BLaER1 treated with 17β-estradiol and CSF1 and Interleukin-3, amounts not matched to agents 10 nM and 100 nM (cell line): Measurements from ENCODE around the gene WNT7A.

Experiments
- H3K27ac ChIP-seq, 11 experiments: shearing (Covaris generic); formaldehyde crosslinking; 2 replicates each; pipeline ENCODE4 v1.8.1; 2022
- H3K27me3 ChIP-seq, 11 experiments: shearing (Covaris generic); formaldehyde crosslinking; 2 replicates each; pipeline ENCODE4 v1.8.1; 2022
- H3K36me3 ChIP-seq, 11 experiments: shearing (Covaris generic); formaldehyde crosslinking; 2 replicates each; pipeline ENCODE4 v1.8.1; 2022
- H3K4me1 ChIP-seq, 10 experiments: shearing (Covaris generic); formaldehyde crosslinking; 2 replicates each; pipeline ENCODE4 v1.8.1; 2022
- H3K4me2 ChIP-seq, 11 experiments: shearing (Covaris generic); formaldehyde crosslinking; 2 replicates each; pipeline ENCODE4 v1.8.1; 2022
- H3K4me3 ChIP-seq, 10 experiments: shearing (Covaris generic); formaldehyde crosslinking; 2 replicates each; pipeline ENCODE4 v1.8.1; 2022
- H3K9ac ChIP-seq, 11 experiments: shearing (Covaris generic); formaldehyde crosslinking; 2 replicates each; pipeline ENCODE4 v1.8.1; 2022
- H3K9me3 ChIP-seq, 11 experiments: shearing (Covaris generic); formaldehyde crosslinking; replicated peaks in 1 of 11; 2 replicates each; pipeline ENCODE4 v1.8.1; 2022
- H4K20me1 ChIP-seq, 11 experiments: shearing (Covaris generic); formaldehyde crosslinking; 2 replicates each; pipeline ENCODE4 v1.8.1; 2022
- Cebpa-rat ChIP-seq, 11 experiments: shearing (Covaris generic); IDR thresholded peaks; 2 replicates each; pipeline ENCODE4 v1.8.1; 2022

Gene WNT7A

DNA sequence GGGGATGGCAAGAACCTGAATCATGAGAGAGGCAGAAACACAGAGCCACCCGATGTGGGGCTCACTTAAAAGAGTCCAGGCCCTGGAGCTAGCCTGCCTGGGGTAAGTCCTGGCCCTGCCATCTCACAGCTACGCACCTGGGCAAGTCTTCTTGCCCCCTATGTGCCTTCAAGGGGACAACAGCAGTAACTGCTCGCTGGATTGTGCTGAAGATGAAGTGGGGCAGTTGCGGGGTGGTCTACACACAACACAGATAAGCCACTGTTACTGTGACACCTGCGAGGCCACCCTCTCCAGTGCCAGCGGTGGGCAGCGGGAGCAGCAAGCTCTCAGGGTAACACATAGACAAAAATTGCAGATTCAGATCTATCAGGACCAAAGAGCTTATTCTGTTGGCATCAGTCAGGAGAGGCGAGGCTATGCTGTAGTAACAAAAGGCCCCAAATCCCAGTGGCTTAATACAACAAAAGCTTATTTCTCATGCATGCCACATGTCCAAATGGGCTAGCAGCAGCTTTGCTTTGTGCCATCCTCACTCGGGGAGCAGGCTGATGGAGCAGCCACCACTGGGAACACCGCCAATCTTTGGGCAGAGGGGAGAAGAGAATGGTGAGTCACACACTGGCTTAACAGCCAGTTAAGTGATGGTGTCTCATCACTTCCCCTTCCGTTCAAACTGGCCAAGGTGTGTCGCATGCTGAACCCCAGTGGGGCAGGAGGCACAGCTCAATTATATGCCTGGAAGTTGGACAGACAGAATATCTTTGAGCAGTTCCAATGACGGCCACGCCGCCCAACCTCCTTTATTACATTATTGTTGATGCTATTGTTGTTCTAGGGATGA lies 78.3 kb downstream of the WNT7A start:
- TF ChIP-seq Cebpa-rat (IDR thresholded peaks at IDR 0.05) = no peak
- Histone ChIP-seq H3K4me1 (peaks cover 0 to 6% (median 2%) of the 10 kb centered on the region in 10 experiments; a peak in 9 of 20 replicates), H3K4me2 (no peak overlapping the region), H3K4me3 (no peak overlapping the region), H3K9ac (no peak overlapping the region), H3K27ac (no peak overlapping the region), H3K27me3 (no peaks in the 10 kb centered on the region), H3K36me3 (no peaks in the 10 kb centered on the region), H3K9me3 (peaks cover 0 to 9% (median 6%) of the 10 kb centered on the region in 11 experiments; a peak in 18 of 22 replicates), H4K20me1 (no peaks in the 10 kb centered on the region; a peak in 1 of 22 replicates)

DNA sequence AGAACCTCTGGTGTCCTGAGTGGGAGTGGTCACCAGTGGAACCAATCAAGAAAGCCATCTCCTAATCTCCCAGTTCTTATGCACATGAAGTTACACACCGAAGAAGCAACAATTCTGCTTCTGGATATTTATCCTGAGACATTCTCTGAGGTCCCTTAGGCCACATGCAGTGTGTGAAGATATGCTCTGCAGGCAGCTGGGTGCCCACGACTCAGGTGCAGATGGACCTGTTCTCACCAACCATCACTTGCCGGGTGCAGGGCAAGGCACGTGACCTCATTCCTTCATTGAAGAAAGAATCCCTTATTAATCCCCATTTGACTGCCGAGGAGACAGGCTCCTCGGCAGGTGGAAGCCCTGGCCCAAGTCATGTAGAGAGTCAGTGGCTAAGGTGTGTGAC lies 79.8 kb downstream of the WNT7A start:
- Histone ChIP-seq H3K4me3 (no peak overlapping the region), H3K4me2 (no peak overlapping the region), H3K27me3 (no peaks in the 10 kb centered on the region), H3K36me3 (no peaks in the 10 kb centered on the region), H3K9ac (no peak overlapping the region), H4K20me1 (no peaks in the 10 kb centered on the region; a peak in 1 of 22 replicates), H3K27ac (no peak overlapping the region), H3K4me1 (peaks cover 0 to 14% (median 5%) of the 10 kb centered on the region in 10 experiments; a peak in 9 of 20 replicates), H3K9me3 (no peaks in the 10 kb centered on the region)
- no peak for TF ChIP-seq Cebpa-rat (IDR thresholded peaks at IDR 0.05)

DNA sequence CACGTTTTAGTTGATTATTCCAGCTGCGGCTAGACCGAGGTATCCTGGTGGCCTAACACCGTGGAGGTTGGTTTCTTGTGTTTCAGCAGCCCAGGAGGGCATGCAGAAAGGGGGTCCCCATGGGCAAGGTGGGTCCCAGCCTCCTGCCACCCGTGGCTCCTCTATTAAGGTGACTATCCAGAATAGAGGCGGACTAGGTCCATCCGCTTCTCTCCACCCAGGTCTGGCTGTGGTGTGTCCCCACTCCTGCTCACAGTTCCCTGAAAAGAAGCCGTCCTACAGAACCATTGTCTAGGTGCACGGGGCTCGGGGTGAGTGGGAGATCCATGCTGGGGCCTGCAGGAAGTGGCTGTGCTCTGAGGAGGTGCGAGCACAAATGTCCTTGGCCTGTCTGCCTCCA lies 81.5 kb downstream of the WNT7A start:
- Histone ChIP-seq H3K4me3 (no peak overlapping the region), H3K27ac (no peak overlapping the region), H3K4me2 (no peak overlapping the region), H3K4me1 (peaks cover 0 to 14% (median 5%) of the 10 kb centered on the region in 10 experiments; a peak in 9 of 20 replicates), H3K27me3 (no peaks in the 10 kb centered on the region), H3K9me3 (no peaks in the 10 kb centered on the region), H3K9ac (no peak overlapping the region), H4K20me1 (no peaks in the 10 kb centered on the region; a peak in 1 of 22 replicates), H3K36me3 (no peaks in the 10 kb centered on the region)
- no peak for TF ChIP-seq Cebpa-rat (IDR thresholded peaks at IDR 0.05)

DNA sequence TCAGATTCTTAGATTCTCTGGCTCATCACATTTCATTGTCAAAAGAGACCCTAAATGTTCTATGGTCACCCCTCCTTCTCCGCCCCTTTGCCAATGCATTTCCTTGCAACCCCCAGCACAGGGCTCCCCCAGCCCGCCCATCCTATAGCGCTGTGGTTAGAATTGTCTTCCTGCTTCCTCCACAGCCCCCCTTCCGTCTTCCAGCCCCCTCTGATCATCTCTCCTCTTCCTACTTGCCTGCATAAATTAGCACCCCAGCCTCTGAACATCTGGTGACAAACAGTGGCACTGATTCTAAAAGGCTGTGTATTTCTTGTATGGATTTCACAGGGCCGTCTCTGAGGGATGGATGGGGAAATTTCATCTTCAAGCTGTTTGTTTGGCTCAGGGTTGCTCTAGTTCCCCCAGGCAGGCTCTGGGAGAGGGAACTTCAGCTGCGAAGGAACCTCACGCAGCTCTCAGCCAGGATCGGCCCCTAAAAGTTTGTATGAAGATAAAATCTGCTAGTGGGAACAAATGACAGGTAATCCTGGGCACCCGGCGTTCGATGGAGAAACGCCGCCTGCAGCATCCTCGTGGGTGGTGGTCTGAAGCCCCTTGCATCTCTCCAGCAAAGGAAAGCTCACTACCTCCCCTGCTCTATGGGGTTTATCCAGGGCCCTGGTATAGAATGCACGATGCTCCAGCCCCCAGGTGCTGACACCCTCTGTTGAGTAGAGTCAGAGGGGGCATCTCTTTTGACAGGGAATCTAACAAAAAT lies 83.0 kb downstream of the WNT7A start:
- Histone ChIP-seq H3K27me3 (no peaks in the 10 kb centered on the region), H3K9ac (no peak overlapping the region), H4K20me1 (no peaks in the 10 kb centered on the region), H3K4me2 (peak overlapping the region in 6 of 11 experiments; percentile 6 to 37 (median 18); a peak in 7 of 22 replicates), H3K4me3 (no peak overlapping the region), H3K36me3 (no peaks in the 10 kb centered on the region), H3K27ac (no peak overlapping the region), H3K4me1 (peaks cover 0 to 18% (median 8%) of the 10 kb centered on the region in 10 experiments; a peak in 12 of 20 replicates), H3K9me3 (no peaks in the 10 kb centered on the region)
- TF ChIP-seq Cebpa-rat (IDR thresholded peaks at IDR 0.05) = no peak

DNA sequence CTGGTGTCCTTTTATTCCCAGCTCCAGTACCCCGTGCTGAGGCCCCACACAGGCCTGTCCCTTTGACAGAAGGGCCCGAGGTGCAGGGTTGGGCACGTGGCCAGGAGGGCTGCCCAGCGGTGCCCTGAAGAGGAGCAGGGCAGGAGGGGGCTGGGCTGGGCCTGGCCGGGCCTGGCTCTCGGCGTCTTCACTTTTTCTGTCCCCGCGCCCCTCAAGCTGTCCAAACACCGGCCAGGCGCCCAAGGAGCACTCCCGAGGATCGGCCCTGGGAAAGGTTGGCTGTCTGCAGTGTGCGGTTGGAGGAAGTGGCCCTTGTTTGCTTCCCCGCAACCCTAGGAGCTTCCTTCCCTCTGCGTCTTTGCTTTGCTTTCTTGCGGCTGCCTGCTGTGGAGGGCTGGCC lies 84.1 kb downstream of the WNT7A start:
- peak overlapping the region in 1 of 11 experiments; percentile 7; a peak in 1 of 22 replicates for H3K4me2 ChIP-seq
- peaks cover 0 to 22% (median 8%) of the 10 kb centered on the region in 10 experiments; a peak in 12 of 20 replicates for H3K4me1 ChIP-seq
- no peaks in the 10 kb centered on the region for H3K36me3 ChIP-seq
- no peak for TF ChIP-seq Cebpa-rat (IDR thresholded peaks at IDR 0.05)
- H3K4me3 ChIP-seq = no peak overlapping the region
- H3K27me3 ChIP-seq = no peaks in the 10 kb centered on the region
- H3K9ac ChIP-seq = no peak overlapping the region
- H4K20me1 ChIP-seq = no peaks in the 10 kb centered on the region; a peak in 1 of 22 replicates
- no peak overlapping the region for H3K27ac ChIP-seq
- no peaks in the 10 kb centered on the region for H3K9me3 ChIP-seq

DNA sequence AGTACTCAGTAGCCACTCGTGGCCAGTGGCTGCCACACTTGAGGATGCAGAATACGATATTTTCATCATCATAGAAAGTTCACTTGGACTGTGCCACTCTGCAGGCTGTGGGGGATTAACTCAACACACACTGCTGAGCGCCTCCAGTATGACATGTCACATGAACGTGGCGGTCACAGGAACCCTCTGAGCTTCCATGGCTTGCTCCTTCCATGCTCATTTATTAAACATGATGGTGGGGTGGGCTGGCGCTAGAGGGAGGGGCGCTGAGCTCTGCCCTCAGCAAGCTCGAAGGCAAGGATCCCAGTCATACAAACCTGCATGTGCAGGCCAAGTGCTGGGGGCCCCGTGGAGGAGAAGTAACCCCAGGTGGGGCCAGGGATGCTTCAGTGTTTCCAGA lies 85.5 kb downstream of the WNT7A start:
- Histone ChIP-seq H3K9ac (no peak overlapping the region), H3K36me3 (no peaks in the 10 kb centered on the region), H3K27me3 (no peaks in the 10 kb centered on the region), H3K27ac (no peak overlapping the region), H3K4me1 (peaks cover 0 to 22% (median 8%) of the 10 kb centered on the region in 10 experiments; a peak in 12 of 20 replicates), H3K4me2 (no peak overlapping the region), H3K4me3 (no peak overlapping the region), H4K20me1 (no peaks in the 10 kb centered on the region; a peak in 1 of 22 replicates), H3K9me3 (no peaks in the 10 kb centered on the region)
- no peak for TF ChIP-seq Cebpa-rat (IDR thresholded peaks at IDR 0.05)

DNA sequence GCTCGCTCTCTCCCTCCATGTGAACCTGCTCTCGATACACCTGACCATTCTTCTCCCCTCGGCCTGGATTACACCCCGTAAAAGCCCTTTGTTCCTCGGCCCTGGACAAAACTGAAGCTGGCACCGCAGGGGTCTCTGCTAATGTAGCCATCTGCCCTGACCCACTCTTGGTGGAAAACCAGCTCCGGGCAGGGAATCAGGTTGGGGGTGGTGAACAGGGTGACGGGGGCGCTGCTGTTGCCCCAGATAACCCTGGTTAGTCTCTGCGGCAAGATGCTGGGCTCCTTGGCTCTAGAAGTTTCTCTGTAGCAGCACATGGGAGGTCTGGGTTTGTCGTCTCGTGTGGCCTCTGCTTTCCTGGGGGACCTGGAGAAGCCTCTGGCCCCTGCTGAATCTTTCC lies 86.4 kb downstream of the WNT7A start:
- Histone ChIP-seq H3K4me3 (no peak overlapping the region), H3K27ac (no peak overlapping the region), H3K9me3 (no peaks in the 10 kb centered on the region), H3K4me2 (no peak overlapping the region), H3K36me3 (no peaks in the 10 kb centered on the region), H3K4me1 (peaks cover 0 to 22% (median 8%) of the 10 kb centered on the region in 10 experiments; a peak in 12 of 20 replicates), H4K20me1 (no peaks in the 10 kb centered on the region; a peak in 1 of 22 replicates), H3K9ac (no peak overlapping the region), H3K27me3 (no peaks in the 10 kb centered on the region)
- TF ChIP-seq Cebpa-rat (IDR thresholded peaks at IDR 0.05) = no peak

DNA sequence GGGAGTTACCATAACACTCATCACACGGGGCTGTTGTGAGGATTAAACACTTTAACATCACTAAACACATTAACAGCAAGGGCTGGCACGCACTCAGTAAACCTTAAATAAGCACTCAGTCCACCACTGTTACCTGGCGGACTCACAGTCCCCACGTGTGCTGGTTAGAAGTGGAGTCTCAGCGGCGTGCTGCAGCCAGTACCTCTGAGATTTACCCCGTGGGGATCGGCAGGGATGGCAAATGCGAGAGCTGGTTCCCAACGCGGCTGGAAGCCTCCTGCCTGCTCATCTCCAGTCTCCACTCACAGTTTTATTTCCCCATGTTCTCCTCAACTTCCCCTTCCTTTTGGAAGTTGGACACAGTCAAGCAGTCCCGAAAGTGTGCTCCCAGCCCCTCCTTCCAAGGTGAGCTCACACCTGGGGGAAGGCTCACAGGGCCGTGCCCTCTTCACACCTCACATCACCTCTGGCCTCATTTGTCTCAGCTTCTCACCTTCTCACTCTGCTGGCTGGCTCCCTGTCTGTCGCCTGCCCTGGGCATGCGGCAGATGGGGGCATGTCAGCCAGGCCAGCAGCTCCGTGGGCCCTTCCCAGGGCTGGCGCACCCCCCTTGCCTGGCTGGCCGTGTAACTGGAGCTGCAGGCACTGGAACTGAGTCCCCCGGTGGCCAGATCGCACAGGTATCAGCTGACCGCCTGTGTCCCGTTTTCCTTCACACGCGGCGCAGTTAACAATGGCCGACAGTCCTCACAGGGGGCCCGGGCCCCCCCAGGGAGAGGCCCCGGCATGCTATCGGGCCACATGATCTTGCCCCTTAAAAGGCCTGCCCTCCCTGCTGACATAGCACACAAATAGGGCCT lies 87.1 kb downstream of the WNT7A start:
- Histone ChIP-seq H3K36me3 (no peaks in the 10 kb centered on the region), H4K20me1 (no peaks in the 10 kb centered on the region; a peak in 1 of 22 replicates), H3K27ac (no peak overlapping the region), H3K4me1 (peaks cover 0 to 22% (median 8%) of the 10 kb centered on the region in 10 experiments; a peak in 12 of 20 replicates), H3K27me3 (no peaks in the 10 kb centered on the region), H3K4me3 (no peak overlapping the region), H3K9ac (no peak overlapping the region), H3K4me2 (0 out of 22 replicates have a peak overlapping the region, but pooled peaks of 1 of the 11 experiments have one; percentile 5), H3K9me3 (no peaks in the 10 kb centered on the region)
- no peak for TF ChIP-seq Cebpa-rat (IDR thresholded peaks at IDR 0.05)
